GM19351 (cell line): ENCODE data around the gene ARHGAP4.

Experiments used
- ATAC-seq: cut with Tn5 transposase; IDR thresholded peaks from one replicate; pipeline ENCODE4 v1.9.1; 2021; ENCODE audit warnings: mild to moderate bottlenecking, moderate library complexity; ENCODE audit not compliant: unreplicated experiment

The ARHGAP4 gene

DNA sequence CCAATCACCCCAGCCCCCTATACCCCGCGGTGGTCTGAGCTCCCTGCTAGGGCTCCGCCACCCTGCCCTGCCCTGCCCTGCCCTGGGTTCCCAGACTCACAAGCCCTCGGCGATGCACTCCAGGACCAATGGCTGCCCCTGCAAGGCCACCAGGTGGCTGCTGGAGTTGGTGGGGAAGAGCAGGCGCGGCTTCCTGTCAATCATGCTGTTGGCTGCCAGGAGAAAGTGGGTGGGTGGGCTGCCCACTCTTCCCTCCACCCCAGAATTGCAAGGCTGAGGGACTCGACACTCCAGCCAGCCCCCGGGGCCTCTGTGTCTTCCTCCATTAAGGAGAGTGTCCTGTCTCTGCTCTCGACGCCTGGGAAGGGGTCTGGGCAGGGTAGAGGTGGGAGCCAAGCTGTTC is 55.8 kb downstream of the ARHGAP4 start:
- ATAC-seq = no peak

DNA sequence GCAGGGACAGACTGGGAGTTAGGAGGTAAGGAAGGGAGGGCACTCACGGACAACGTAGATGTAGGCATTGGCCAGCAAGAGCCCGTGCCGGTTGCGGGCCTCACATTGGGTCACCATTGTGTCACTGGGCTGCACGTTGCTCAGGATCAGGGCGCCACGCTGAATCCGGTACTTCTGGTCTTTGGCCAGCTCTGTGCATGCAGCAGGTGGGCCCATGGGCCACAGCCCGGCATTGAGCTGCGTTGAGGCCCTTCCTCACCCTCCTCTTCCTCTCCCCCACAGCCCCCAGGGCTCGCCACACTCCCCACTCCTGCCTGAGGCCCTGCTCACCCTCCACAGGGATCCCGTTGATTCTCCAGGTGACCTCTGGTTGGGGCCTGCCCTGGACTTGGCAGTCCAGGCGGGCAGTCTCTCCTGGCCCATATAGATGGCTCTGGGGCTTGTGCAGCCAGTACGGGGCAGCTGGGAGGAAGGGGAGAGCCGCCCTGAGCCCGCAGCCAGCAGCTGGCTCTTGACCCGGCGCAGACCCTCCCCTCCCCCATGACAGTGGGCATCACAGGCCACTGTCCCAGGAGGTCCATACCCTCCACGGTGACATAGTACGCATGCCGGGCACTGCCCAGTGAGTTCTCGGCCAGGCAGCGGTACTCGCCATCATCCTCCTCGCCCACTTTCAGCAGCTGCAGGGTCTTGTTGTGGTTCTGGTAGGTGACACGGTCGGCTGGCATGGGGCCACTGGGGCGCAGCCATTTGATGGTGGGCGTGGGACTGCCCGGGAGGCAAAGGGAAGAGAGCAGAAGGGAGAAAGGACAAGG is 56.4 kb downstream of the ARHGAP4 start:
- no peak for ATAC-seq

DNA sequence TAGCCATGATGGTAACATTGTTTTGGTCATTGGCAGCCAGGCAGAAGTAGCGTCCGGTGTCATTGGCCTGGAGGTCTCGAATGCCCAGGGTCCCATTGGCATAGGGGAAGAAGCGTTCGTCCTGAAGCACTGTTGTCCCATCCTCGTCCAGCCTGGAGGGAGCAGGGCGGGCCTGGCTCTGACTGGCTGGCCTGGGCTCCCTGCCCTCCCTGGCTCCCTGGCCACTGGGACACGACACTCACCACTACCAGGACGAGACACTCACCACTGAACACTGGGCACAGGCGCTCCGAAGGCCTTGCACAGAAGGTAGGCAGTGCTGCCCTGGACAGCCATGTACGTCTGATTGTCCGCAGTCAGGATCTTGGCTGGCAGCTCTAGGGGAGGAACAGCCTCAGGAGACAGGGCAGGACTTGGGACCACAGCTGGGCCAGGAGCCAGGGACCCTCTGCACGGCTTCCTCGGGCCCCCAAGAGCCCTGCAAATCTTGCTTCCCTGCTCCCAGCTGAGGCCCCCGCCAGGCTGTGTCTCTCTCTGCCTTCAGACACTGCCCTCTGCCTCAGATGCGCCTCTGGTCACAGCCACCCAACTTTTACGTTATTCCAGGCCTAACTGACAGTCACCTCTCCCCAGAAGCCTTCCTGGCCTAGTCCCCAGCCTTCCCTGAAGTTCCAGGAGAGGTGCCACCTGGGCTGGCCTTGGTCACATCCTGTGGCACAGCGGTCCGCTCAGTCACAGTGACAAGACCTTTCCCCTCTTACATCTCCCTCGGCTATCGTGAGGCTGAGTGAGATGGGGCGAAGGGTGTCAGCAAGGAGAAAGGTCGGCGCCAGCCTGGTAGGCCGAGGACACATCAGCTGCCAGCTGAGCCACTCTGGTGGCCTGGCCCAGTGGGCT is 57.2 kb downstream of the ARHGAP4 start:
- ATAC-seq = no peak

DNA sequence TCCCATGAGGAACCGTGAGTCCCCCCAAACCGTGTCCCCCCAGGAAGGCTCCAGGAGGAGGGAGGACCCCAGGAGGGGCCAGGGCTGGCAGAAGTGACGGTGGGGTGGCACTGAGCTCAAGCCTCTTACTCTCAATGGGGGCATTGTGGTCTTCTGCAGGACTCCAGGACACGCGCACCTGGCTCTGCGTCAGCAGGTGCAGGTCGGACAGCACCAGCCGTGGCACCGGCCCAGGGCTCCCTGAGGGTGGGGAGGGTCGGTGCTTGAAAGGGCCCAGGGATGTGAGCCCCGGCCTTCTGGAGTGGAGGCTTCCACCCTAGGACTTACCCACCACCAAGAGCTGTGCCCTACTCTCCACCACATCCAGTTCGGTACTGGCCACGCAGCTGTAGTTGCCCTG is 58.4 kb downstream of the ARHGAP4 start:
- no peak for ATAC-seq

DNA sequence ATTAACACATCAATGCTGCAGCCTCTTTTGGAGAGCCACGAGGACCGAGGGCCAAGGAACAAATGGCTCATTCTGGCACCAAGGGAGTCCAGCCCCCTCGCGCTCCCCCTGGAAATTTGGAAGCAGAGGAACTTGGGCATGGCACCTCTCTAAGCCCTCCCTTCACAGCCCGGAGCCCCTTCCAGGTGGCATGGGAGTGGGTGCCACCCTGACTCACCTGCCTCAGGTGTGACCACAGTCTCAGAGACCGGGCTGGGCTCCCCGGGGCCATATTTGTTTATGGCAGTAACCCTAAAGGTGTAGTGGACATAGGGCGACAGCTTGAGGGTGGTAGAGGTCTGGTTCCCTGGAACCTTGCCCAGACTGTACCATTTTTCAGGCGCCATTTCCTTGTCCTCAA is 58.9 kb downstream of the ARHGAP4 start:
- ATAC-seq = no peak

DNA sequence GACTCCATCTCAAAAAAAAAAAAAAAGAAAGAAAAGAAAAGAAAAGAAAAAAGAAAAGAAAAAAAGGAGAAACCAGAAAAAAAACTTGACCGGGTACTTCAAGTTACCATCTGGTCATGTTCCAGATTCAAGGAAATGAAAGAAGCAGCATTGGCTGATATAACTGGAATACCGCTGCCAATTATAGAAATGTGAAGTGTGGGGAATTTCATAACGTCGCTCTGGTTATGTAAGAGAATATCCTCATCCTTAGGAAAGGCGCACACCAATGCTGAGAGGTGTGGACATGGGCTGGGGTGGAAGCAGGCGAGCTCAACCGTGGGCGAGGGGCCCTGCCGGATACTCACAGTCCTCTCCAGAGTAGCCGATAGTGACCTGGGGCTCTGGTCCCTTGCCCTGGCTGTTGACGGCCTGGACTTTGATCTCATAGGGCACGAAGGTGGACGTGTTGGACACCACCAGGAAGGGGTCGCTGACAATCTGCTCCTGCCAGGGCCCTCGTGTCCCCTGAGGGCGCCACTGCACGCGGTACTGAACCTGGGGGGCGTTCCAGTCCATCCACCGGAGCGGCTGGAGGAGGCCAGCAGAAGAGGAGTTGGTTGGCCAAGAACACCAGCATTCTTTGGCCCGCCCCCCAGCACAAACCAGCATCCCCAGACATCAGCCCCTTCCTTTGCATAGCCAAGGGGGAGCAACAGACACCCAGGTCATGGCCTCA is 59.6 kb downstream of the ARHGAP4 start:
- no peak for ATAC-seq

DNA sequence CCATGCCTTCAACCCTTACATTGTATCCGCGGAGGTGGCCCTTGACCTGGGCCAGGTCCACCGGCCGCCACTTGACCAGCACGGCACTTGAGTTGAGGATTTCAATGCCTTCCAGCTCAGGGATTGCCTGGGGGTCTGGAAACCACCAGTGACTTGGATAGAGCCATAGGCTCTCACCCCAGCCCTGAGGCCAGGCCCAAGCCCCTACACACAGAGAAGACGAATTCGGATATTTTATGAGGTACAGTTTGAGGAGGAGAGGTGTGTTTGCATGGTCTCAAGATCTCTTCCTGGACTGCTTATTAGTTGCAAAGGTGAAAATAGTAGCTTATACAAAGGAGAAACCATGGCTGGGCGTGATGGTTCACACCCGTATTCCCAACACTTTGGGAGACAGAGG is 60.4 kb downstream of the ARHGAP4 start:
- no peak for ATAC-seq

DNA sequence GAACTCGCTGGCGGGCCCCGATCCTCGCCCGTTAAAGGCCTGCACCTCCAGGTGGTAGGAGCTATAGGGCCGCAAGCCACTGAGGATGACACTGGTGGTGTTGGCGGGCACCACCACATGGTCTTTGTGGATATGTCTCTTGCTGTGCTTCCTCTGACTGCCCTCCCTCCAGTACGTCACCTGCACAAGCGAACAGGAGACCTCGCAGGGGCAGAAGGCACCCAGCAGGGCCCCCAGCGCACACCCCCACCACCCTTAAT is 60.8 kb downstream of the ARHGAP4 start:
- ATAC-seq = no peak

DNA sequence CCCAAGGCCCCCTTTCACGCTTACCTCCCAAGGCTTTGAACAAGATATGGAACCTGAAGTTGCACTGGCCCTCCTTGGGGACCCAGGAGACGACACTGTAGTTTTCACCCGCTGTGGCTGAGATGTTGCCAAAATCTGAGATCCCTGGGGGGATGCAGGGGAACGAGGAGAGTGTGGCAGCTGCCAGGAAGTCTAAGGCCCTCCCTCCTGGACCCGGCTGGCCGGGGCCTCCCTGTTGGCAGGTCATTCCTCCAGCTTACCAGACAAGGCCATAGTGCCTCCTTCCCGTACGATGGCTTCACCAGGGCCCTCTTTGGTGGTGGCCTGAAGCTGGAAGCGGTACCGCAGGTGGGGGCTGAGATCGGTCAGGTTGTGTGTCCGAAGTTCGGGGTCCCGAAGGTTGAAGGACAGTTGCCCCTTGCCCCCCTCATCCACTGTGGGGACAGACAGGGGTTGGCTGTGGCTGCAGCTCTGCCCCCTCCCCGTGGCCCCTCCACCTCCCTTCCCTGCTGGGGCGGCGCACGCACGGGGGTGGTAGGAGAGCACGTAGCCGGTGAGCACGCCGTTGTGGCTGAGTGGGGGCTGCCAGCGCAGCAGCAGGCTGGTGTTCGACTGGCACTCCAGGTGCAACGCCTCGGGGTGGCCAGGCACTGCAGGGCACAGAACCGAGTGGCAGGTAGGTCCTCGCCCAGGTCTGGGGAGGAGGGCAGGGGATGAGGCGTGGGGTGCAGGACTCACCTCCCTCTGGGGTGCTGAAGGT is 61.3 kb downstream of the ARHGAP4 start:
- ATAC-seq = no peak

DNA sequence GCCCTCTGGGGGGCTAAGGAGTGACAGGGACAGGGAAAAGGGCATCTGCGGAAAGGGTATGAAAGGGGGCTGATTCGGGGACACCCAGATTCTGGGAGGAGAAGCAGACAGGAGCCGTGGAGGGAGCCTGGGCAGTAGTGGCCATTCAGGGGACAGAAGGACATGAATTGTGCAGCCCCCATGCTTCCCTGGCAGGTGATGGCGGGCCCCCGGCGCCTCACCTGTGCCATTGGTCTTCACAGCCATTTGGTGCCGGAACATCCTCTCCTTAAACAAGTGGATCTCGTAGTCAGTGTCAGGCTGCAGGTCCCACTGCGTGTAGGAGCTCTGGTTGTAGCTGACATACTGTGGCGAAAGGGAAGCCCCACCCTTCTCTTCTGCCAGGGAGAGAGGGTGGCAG is 62.0 kb downstream of the ARHGAP4 start:
- ATAC-seq = no peak

DNA sequence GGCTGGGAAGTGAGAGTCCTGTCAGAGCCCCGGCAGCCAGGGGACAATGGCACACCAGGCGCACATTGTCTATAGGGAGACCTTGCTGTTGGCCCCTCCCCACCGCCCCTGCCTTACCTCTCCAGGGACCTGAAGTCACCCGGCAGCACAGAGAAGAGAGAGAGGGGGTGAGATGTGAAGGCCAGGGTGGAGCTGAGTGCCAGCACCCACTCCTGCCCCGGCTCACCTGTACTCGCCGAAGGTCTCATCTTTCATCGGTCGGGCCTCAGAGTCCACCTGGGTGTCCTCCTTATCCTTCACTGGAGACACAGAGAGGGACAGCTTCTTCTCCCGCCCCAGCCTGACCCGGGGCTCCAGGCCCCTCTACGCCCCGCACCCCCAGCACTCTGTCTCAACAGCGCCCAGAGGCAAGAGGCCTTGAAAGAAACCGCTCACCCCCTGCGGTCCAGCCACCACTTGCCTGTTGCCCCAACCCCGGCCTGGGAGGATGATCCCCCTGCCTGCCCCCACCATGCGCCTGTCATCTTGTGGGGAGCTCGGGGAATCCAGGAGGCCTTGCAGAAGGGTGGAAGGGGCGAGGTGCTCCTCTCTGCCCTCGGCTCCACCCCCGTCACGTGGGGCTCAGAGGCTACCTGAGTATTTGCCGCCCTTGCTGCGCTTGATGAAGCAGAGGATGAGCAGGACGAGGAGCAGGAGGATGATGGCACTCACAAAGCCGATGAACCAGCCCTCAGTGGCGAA is 62.6 kb downstream of the ARHGAP4 start:
- no peak for ATAC-seq

DNA sequence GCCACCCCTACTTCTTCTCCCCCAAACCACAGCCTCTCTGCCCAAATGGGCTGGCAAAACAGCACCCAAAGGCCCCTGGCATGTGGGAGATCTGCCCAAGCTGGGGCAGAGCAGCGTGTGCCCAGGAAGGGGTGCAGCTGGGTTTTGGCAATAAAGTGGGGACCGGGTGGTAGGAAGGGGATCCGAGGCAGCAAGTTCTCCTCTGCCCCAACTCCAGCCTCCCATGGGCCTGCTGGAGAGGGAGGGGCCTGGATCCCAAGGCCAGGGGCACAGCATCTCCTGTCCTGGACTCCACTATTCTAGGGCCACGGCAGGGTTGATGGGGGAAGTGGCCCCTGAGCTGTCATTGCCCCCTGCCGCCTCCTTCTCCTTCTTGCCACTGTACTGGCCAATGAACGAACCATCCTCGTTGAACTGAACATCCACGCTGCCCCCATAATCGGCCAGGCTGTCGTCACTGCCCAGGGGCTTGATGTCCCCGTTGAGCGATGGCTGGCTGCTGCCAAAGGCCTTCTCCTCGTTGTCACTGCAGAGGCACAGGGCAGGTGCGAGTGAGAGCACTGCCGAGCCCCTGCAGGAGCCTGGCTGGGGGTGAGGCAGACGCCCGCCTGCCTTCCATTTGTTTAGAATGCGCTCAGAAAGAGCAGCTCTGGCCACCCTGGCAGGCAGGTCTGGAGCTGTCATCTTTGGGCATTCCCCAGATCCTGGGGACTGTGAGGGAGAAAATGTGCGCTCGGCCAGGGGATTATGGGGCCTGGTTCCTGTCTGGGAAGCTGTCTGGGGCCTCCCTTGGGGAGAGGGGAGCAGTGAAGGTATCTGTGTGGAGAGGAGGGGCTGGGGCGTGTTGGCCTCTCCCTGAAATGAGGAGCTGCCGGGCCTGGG is 63.5 kb downstream of the ARHGAP4 start:
- ATAC-seq = no peak

DNA sequence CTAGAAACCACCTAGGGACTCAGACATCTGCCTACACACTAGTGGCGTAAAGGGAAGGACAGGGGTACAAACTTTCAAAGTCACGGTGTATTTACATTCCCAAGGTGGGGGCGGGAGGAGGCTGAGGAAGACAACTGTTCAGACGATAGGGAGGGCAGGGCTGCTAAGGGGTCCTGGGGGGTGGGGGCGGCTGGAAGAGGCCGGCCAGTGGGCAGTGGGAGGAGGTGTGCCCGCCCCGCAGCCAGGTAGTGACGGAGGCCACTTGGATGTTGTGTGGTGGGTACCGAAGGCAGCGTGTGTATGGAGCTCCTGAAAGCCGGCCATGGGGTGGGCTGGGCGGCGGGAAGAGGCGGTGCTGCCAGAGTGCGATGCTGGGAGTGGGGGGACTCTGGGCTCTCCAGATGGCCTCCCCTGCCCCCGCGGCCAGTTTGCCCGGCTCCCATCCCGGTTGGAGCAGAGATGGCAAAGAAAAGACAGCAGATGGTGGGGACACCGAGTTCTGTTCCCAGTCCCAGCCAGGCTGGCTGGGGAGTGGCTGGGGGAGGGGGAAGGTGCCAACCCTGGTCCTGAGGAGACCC is 64.2 kb downstream of the ARHGAP4 start:
- ATAC-seq = no peak

DNA sequence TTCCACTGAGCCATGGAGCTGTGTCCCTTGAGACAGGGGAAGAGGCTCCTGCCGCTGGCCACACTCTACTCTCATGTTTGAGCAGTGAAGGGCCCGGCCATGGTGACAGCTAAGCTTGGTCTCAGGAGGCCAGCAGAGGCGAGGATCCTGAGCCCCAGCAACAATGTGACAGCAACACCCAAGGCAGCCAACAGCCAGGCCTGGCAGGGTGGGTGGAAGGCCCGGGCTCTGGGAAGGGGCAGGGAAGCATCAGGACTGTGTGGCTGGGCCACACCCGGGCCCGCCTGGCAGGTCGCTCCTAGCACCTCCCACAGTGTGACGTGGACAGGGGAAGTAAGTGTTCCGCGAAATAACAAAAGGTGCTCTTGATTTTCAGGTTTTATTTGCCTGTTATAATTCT is 64.9 kb downstream of the ARHGAP4 start:
- ATAC-seq = no peak
